Liver (tissue), 3 donors: ENCODE measurements around the gene IL17REL.

Source experiments
- CTCF ChIP-seq: fragments of 150-350 bp; IDR thresholded peaks from 2 replicates; pipeline ENCODE4 v1.5.1; 2017; ENCODE audit warnings: improper control_type of control experiment, low read depth, low read length; ENCODE audit not compliant: missing input control
- GABPA ChIP-seq, 2 donors: IDR thresholded peaks in 1 of 2; conservative IDR thresholded peaks in 1 of 2; 2 replicates each; pipeline ENCODE4 v1.6.1; 2016; ENCODE audit warnings: antibody characterized with exemption in 2 of 2, mild to moderate bottlenecking in 1 of 2, moderate library complexity in 1 of 2
- HNF4A ChIP-seq, 2 donors: conservative IDR thresholded peaks; 2 replicates each; pipeline ENCODE4 v1.6.1; 2016; ENCODE audit warnings: antibody characterized with exemption in 2 of 2, mild to moderate bottlenecking in 2 of 2
- HNF4G ChIP-seq: IDR thresholded peaks from 2 replicates; pipeline ENCODE4 v1.6.1; 2016; ENCODE audit warnings: antibody characterized with exemption
- JUND ChIP-seq, 2 donors: IDR thresholded peaks; 2 replicates each; pipeline ENCODE4 v1.6.1; 2016; ENCODE audit warnings: antibody characterized with exemption in 2 of 2
- MAX ChIP-seq: IDR thresholded peaks from 2 replicates; pipeline ENCODE4 v1.6.1; 2016; ENCODE audit warnings: antibody characterized with exemption
- RAD21 ChIP-seq, 2 donors: IDR thresholded peaks; 2 replicates each; pipeline ENCODE4 v1.6.1; 2016; ENCODE audit warnings: antibody characterized with exemption in 2 of 2, mild to moderate bottlenecking in 2 of 2
- REST ChIP-seq: IDR thresholded peaks from 2 replicates; pipeline ENCODE4 v1.6.1; 2016; ENCODE audit warnings: antibody characterized with exemption, mild to moderate bottlenecking
- TAF1 ChIP-seq: conservative IDR thresholded peaks from 2 replicates; pipeline ENCODE4 v1.6.1; 2016; ENCODE audit warnings: antibody characterized with exemption, mild to moderate bottlenecking
- YY1 ChIP-seq: IDR thresholded peaks from 2 replicates; pipeline ENCODE4 v1.6.1; 2016; ENCODE audit warnings: antibody characterized with exemption, mild to moderate bottlenecking
- ZBTB33 ChIP-seq: IDR thresholded peaks from 2 replicates; pipeline ENCODE4 v1.6.1; 2016; ENCODE audit warnings: antibody characterized with exemption
- donor health status: healthy.
- donor health status: healthy.

- TF ChIP-seq CTCF (no peak), HNF4G (no peak), GABPA (IDR thresholded peaks at IDR 0.05 in 1 of 2, conservative IDR thresholded peaks at IDR 0.05 in 1 of 2) (no peak), HNF4A (conservative IDR thresholded peaks at IDR 0.05) (no peak), MAX (no peak), JUND (IDR thresholded peaks at IDR 0.05) (no peak), REST (no peak), ZBTB33 (no peak), RAD21 (IDR thresholded peaks at IDR 0.05) (no peak), YY1 (no peak), TAF1 (no peak)
These were observed 51.5 kb downstream of the IL17REL start for GRCh38 chr22:49961005-49961600.
